Keratinocyte (primary cell): ENCODE data around the gene DDX53. TPM values are rescaled to one million over a fixed set of nuclear protein-coding genes. Genes with fewer than 3 reads are reported as not detected.

Experiments
- DNase-seq: peaks from one replicate; pipeline ENCODE4 v3.0.0-alpha.2; 2011; ENCODE audit warnings: low read depth, missing footprints, low spot score
- FAIRE-seq: peaks from 2 replicates; lab custom pipeline; 2011; peaks lifted over from hg19 to GRCh38; lab: Jason Lieb, UNC
- H2AFZ ChIP-seq: 2 replicates; pipeline ENCODE4 v1.6.0; 2012; ENCODE audit warnings: low read length, control low read depth, inconsistent platforms; ENCODE audit not compliant: control insufficient read depth
- H3K27ac ChIP-seq: 2 replicates; pipeline ENCODE4 v1.5.1; 2011; ENCODE audit warnings: low read length; ENCODE audit not compliant: control insufficient read depth, insufficient read depth
- H3K27me3 ChIP-seq: 3 replicates; pipeline ENCODE4 v1.6.0; 2011; ENCODE audit warnings: low read length; ENCODE audit not compliant: control insufficient read depth, insufficient read depth; ENCODE audit errors: extremely low read depth
- H3K36me3 ChIP-seq, 2 experiments: 2 replicates in 1 of 2; 3 replicates in 1 of 2; pipeline ENCODE4 v1.5.1; 2011; ENCODE audit warnings: low read length in 2 of 2, mild to moderate bottlenecking in 1 of 2; ENCODE audit not compliant: control insufficient read depth in 2 of 2, insufficient read depth in 2 of 2; ENCODE audit errors: extremely low read depth in 1 of 2
- H3K4me1 ChIP-seq: 3 replicates; pipeline ENCODE4 v1.5.1; 2011; ENCODE audit warnings: low read length; ENCODE audit not compliant: control insufficient read depth, insufficient read depth; ENCODE audit errors: extremely low read depth
- H3K4me2 ChIP-seq: 3 replicates; pipeline ENCODE4 v1.6.0; 2011; ENCODE audit warnings: low read depth, low read length; ENCODE audit not compliant: control insufficient read depth, insufficient read depth; ENCODE audit errors: extremely low read depth
- H3K4me3 ChIP-seq, 3 experiments: fragments of 200-600 bp in 1 of 3; sonication (generic) in 1 of 3; 2 replicates in 2 of 3; 3 replicates in 1 of 3; pipeline ENCODE4 v1.5.1; 2011 to 2016; ENCODE audit warnings: low read length in 3 of 3, mild to moderate bottlenecking in 3 of 3, control low read depth in 2 of 3, inconsistent platforms in 1 of 3, low read depth in 1 of 3, mixed read lengths in 1 of 3, mixed run types in 1 of 3, moderate library complexity in 1 of 3; ENCODE audit not compliant: control insufficient read depth in 2 of 3, insufficient read depth in 2 of 3; ENCODE audit errors: extremely low read depth in 1 of 3
- H3K79me2 ChIP-seq: 2 replicates; pipeline ENCODE4 v1.6.0; 2012; ENCODE audit warnings: low read length; ENCODE audit not compliant: control insufficient read depth, insufficient read depth
- H3K9ac ChIP-seq: 3 replicates; pipeline ENCODE4 v1.6.0; 2011; ENCODE audit warnings: low read length; ENCODE audit not compliant: control insufficient read depth, insufficient read depth; ENCODE audit errors: extremely low read depth
- H3K9me1 ChIP-seq: 3 replicates; pipeline ENCODE4 v1.6.0; 2011; ENCODE audit warnings: low read length; ENCODE audit not compliant: control insufficient read depth, insufficient read depth; ENCODE audit errors: extremely low read depth
- H3K9me3 ChIP-seq: 2 replicates; pipeline ENCODE4 v1.5.1; 2012; ENCODE audit warnings: low read depth, low read length; ENCODE audit not compliant: control insufficient read depth
- H4K20me1 ChIP-seq: 3 replicates; pipeline ENCODE4 v1.6.0; 2011; ENCODE audit warnings: low read length; ENCODE audit not compliant: control insufficient read depth, insufficient read depth; ENCODE audit errors: extremely low read depth
- EZH2 ChIP-seq: IDR thresholded peaks from one replicate; pipeline ENCODE4 v1.6.1; 2012; ENCODE audit warnings: inconsistent platforms, mild to moderate bottlenecking, low read length, moderate library complexity
- dilution Hi-C: fragments of 300-500 bp; cut with MboI; formaldehyde crosslinking; loops from one replicate; pipeline ENCODE4 v1.7.0; 2020; ENCODE audit warnings: low sequenced_read_pairs; ENCODE audit not compliant: extremely low pct_ligation_motif_present
- polyA plus RNA-seq, 5 experiments: library from polyadenylated mRNA; depleted of rRNA in 3 of 5; stranded (reverse) in 3 of 5; stranded (forward) in 1 of 5; unstranded in 1 of 5; fragments of >200 nt; gene quantifications; 1 replicate in 1 of 5; 2 replicates in 3 of 5; 3 replicates in 1 of 5; pipeline versions ENCODE4 v1.2.1 to v1.2.3, GENCODE V29; 2011 to 2012; ENCODE audit warnings: missing spikeins in 2 of 5, low read depth in 1 of 5, low replicate concordance in 1 of 5
- TF ChIP-seq, protein P1 (sequence below), 3 experiments: IDR thresholded peaks in 1 of 3; conservative IDR thresholded peaks in 1 of 3; optimal IDR thresholded peaks in 1 of 3; 2 replicates in 2 of 3; 3 replicates in 1 of 3; pipeline versions ENCODE3 to v1.5.1; 2011; ENCODE audit warnings: low read length in 3 of 3, mild to moderate bottlenecking in 3 of 3, moderate library complexity in 2 of 3, control low read depth in 1 of 3, inconsistent platforms in 1 of 3; ENCODE audit not compliant: insufficient read depth in 2 of 3; ENCODE audit errors: extremely low read depth in 1 of 3

DDX53 gene
- polyA plus RNA-seq, 1 donor (not counting 4 experiments of a cell fraction or from before 2014, with no cell fraction given) = not detected

DNA sequence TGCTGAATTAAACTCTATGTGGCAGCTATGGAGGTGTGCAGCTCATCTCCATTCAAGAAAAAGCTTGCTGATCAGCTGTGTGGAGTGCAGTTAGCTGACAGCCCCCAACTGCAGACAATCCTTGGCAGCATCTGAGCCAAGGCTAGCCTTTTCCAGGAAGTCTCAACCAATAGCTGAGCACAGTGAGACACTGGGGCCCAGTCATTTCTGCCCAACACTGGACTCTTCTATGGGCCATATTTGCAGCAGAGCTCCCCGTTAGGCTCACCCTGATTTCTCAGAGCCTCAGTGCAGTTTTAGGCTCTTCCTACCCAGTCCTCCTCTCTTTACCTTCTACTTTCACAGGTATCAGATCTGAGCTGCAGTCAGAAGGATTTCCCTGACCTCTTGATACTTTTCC, 12.9 kb downstream of the DDX53 start:
- Histone ChIP-seq H3K9me3 (no peaks in the 10 kb centered on the region), H3K9ac (no peak overlapping the region), H3K27ac (no peak overlapping the region), H4K20me1 (no peaks in the 10 kb centered on the region), H3K4me2 (no peak overlapping the region), H3K4me1 (no peaks in the 10 kb centered on the region), H3K9me1 (no peaks in the 10 kb centered on the region), H3K79me2 (no peaks in the 10 kb centered on the region), H3K36me3 (no peaks in the 10 kb centered on the region), H2AFZ (no peak overlapping the region), H3K4me3 (no peak overlapping the region), H3K27me3 (no peaks in the 10 kb centered on the region)
- dilution Hi-C loops = no loop called here
- TF ChIP-seq EZH2 = no peak
- TF ChIP-seq, protein P1, sequence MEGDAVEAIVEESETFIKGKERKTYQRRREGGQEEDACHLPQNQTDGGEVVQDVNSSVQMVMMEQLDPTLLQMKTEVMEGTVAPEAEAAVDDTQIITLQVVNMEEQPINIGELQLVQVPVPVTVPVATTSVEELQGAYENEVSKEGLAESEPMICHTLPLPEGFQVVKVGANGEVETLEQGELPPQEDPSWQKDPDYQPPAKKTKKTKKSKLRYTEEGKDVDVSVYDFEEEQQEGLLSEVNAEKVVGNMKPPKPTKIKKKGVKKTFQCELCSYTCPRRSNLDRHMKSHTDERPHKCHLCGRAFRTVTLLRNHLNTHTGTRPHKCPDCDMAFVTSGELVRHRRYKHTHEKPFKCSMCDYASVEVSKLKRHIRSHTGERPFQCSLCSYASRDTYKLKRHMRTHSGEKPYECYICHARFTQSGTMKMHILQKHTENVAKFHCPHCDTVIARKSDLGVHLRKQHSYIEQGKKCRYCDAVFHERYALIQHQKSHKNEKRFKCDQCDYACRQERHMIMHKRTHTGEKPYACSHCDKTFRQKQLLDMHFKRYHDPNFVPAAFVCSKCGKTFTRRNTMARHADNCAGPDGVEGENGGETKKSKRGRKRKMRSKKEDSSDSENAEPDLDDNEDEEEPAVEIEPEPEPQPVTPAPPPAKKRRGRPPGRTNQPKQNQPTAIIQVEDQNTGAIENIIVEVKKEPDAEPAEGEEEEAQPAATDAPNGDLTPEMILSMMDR (optimal IDR thresholded peaks at IDR 0.05 in 1 of 3, IDR thresholded peaks at IDR 0.05 in 1 of 3, conservative IDR thresholded peaks at IDR 0.05 in 1 of 3; ENCODE audit: extremely low read depth in 1 of 3, insufficient read depth in 2 of 3, low read length in 3 of 3) = no peak
- DNase-seq (no peak), FAIRE-seq (no peak)

DNA sequence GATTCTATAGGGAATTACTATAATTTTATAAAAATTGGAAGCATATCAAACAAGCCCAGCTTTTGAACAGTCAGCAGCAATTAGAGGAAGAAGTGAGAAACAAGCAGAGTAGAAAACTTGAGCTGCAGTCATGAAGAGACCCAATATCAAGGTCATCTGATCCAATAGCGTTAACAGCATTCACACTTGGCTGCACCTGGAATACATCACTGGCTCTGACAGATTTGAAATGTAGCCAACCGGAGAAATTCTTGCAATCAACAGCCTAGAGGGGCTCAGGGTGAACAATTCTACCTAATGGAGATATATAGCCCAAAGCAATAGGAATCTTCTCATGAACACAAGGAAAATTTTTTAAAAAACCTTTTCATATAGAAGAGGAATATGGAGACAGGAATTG, 13.6 kb downstream of the DDX53 start:
- FAIRE-seq = no peak
- Histone ChIP-seq H3K4me2 (no peak overlapping the region), H3K79me2 (no peaks in the 10 kb centered on the region), H2AFZ (no peak overlapping the region), H4K20me1 (no peaks in the 10 kb centered on the region), H3K9me3 (no peaks in the 10 kb centered on the region), H3K36me3 (no peaks in the 10 kb centered on the region), H3K27ac (no peak overlapping the region), H3K27me3 (no peaks in the 10 kb centered on the region), H3K4me3 (no peak overlapping the region), H3K9ac (no peak overlapping the region), H3K4me1 (no peaks in the 10 kb centered on the region), H3K9me1 (no peaks in the 10 kb centered on the region)
- DNase-seq = no peak
- TF ChIP-seq, protein P1 (optimal IDR thresholded peaks at IDR 0.05 in 1 of 3, IDR thresholded peaks at IDR 0.05 in 1 of 3, conservative IDR thresholded peaks at IDR 0.05 in 1 of 3; ENCODE audit: extremely low read depth in 1 of 3, insufficient read depth in 2 of 3, low read length in 3 of 3) = no peak
- no peak for TF ChIP-seq EZH2
- dilution Hi-C loops = no loop called here
